WTC11 (cell line): Measurements from ENCODE around the gene FAM117B. TPM values are rescaled to one million over a fixed set of nuclear protein-coding genes. Genes with fewer than 3 reads are reported as not detected.

Experiments used
- ATAC-seq: fragments of 200-7000 bp; cut with Tn5 transposase; 2 replicates; pipeline ENCODE4 v1.10.0; 2021; ENCODE audit warnings: mild to moderate bottlenecking, moderate library complexity
- CTCF ChIA-PET: fragments of 300-600 bp; sonication (Branson Sonifier 250); formaldehyde crosslinking; loops from one replicate; lab custom pipeline; 2021; ENCODE audit warnings: antibody characterized with exemption; lab: Charles Lee
- POLR2A ChIA-PET: fragments of 350-600 bp; sonication (Branson Sonifier 250); formaldehyde crosslinking; loops from one replicate; lab custom pipeline; 2021; ENCODE audit warnings: antibody characterized with exemption; lab: Charles Lee
- DNase-seq: peaks from one replicate; pipeline ENCODE4 v3.0.0; 2021; ENCODE audit warnings: low spot score
- H3K27ac Mint-ChIP-seq: 2 replicates; pipeline ENCODE4 v1.8.0; 2021; ENCODE audit warnings: mixed read lengths
- H3K27me3 Mint-ChIP-seq: 2 replicates; pipeline ENCODE4 v1.8.0; 2021; ENCODE audit warnings: low read depth, mild to moderate bottlenecking, moderate library complexity, mixed read lengths
- H3K36me3 Mint-ChIP-seq: 2 replicates; pipeline ENCODE4 v1.8.0; 2021; ENCODE audit warnings: mixed read lengths
- H3K4me1 Mint-ChIP-seq: 2 replicates; pipeline ENCODE4 v1.8.0; 2022; ENCODE audit warnings: mixed read lengths
- H3K4me3 Mint-ChIP-seq: 2 replicates; pipeline ENCODE4 v1.8.0; 2021; ENCODE audit warnings: mild to moderate bottlenecking, moderate library complexity, mixed read lengths
- H3K9me3 Mint-ChIP-seq: 2 replicates; pipeline ENCODE4 v1.8.0; 2021; ENCODE audit warnings: mixed read lengths
- ATF1 ChIP-seq: sonication (generic); formaldehyde crosslinking; IDR thresholded peaks from 2 replicates; pipeline ENCODE4 v1.8.1; 2023; ENCODE audit warnings: mild to moderate bottlenecking, moderate library complexity, missing genetic modification reagents
- CDX4 ChIP-seq: fragments of 250-450 bp; sonication (Bioruptor Pico); IDR thresholded peaks from 2 replicates; pipeline ENCODE4 v1.9.0; 2021; ENCODE audit warnings: moderate library complexity, mild to moderate bottlenecking, inconsistent platforms, borderline replicate concordance
- E2F1 ChIP-seq: sonication (generic); formaldehyde crosslinking; IDR thresholded peaks from 2 replicates; pipeline ENCODE4 v1.8.0; 2022; ENCODE audit warnings: mild to moderate bottlenecking, missing genetic modification reagents
- E2F4 ChIP-seq: sonication (generic); formaldehyde crosslinking; IDR thresholded peaks from 2 replicates; pipeline ENCODE4 v1.8.1; 2022; ENCODE audit warnings: low read depth, mild to moderate bottlenecking, moderate library complexity, missing genetic modification reagents, borderline replicate concordance
- E2F5 ChIP-seq: sonication (generic); formaldehyde crosslinking; IDR thresholded peaks from 2 replicates; pipeline ENCODE4 v1.8.1; 2022; ENCODE audit warnings: mild to moderate bottlenecking, moderate library complexity, missing genetic modification reagents
- ELF4 ChIP-seq: sonication (generic); formaldehyde crosslinking; IDR thresholded peaks from 2 replicates; pipeline ENCODE4 v1.8.1; 2022; ENCODE audit warnings: low read depth, mild to moderate bottlenecking, moderate library complexity, missing genetic modification reagents
- ESRRA ChIP-seq: sonication (generic); formaldehyde crosslinking; IDR thresholded peaks from 2 replicates; pipeline ENCODE4 v1.8.1; 2022; ENCODE audit warnings: mild to moderate bottlenecking, missing genetic modification reagents, borderline replicate concordance
- GTF2I ChIP-seq: fragments of 250-450 bp; sonication (Bioruptor Pico); conservative IDR thresholded peaks from 2 replicates; pipeline ENCODE4 v1.4.0; 2021; ENCODE audit warnings: mild to moderate bottlenecking
- HMGXB4 ChIP-seq: sonication (generic); formaldehyde crosslinking; IDR thresholded peaks from 2 replicates; pipeline ENCODE4 v1.8.1; 2023; ENCODE audit warnings: mild to moderate bottlenecking, moderate library complexity, missing genetic modification reagents
- MXD4 ChIP-seq: fragments of 250-450 bp; sonication (Bioruptor Pico); IDR thresholded peaks from 2 replicates; pipeline ENCODE4 v1.8.0; 2021; ENCODE audit warnings: mild to moderate bottlenecking, moderate library complexity, borderline replicate concordance
- MYBL2 ChIP-seq: sonication (generic); formaldehyde crosslinking; IDR thresholded peaks from 2 replicates; pipeline ENCODE4 v1.8.1; 2023; ENCODE audit warnings: mild to moderate bottlenecking, moderate library complexity, missing genetic modification reagents
- OVOL2 ChIP-seq: fragments of 250-450 bp; sonication (Bioruptor Pico); IDR thresholded peaks from 2 replicates; pipeline ENCODE4 v1.9.0; 2021; ENCODE audit warnings: mild to moderate bottlenecking, borderline replicate concordance
- PRDM15 ChIP-seq: sonication (generic); formaldehyde crosslinking; IDR thresholded peaks from 2 replicates; pipeline ENCODE4 v1.8.0; 2022; ENCODE audit warnings: missing genetic modification reagents
- PRRX2 ChIP-seq: fragments of 250-450 bp; sonication (Bioruptor Pico); IDR thresholded peaks from 2 replicates; pipeline ENCODE4 v1.8.0; 2021; ENCODE audit warnings: mild to moderate bottlenecking
- SMAD3 ChIP-seq: sonication (generic); formaldehyde crosslinking; IDR thresholded peaks from 2 replicates; pipeline ENCODE4 v1.8.0; 2022; ENCODE audit warnings: missing genetic modification reagents, mild to moderate bottlenecking, borderline replicate concordance
- TCF7 ChIP-seq: sonication (generic); formaldehyde crosslinking; IDR thresholded peaks from 2 replicates; pipeline ENCODE4 v1.8.0; 2022; ENCODE audit warnings: mild to moderate bottlenecking, low read depth, missing genetic modification reagents, moderate library complexity
- TEAD4 ChIP-seq: sonication (generic); formaldehyde crosslinking; IDR thresholded peaks from 2 replicates; pipeline ENCODE4 v1.8.0; 2022; ENCODE audit warnings: mild to moderate bottlenecking, missing genetic modification reagents
- ZMAT4 ChIP-seq: fragments of 250-450 bp; sonication (Bioruptor Pico); IDR thresholded peaks from 2 replicates; pipeline ENCODE4 v1.9.0; 2021; ENCODE audit warnings: mild to moderate bottlenecking
- ZNF138 ChIP-seq: sonication (generic); formaldehyde crosslinking; conservative IDR thresholded peaks from 2 replicates; pipeline ENCODE4 v1.8.1; 2022; ENCODE audit warnings: mild to moderate bottlenecking, moderate library complexity, missing genetic modification reagents
- ZNF396 ChIP-seq: fragments of 250-450 bp; sonication (Bioruptor Pico); IDR thresholded peaks from 2 replicates; pipeline ENCODE4 v1.8.0; 2021; ENCODE audit warnings: mild to moderate bottlenecking, moderate library complexity, borderline replicate concordance
- ZNF416 ChIP-seq: fragments of 250-450 bp; sonication (Bioruptor Pico); IDR thresholded peaks from 2 replicates; pipeline ENCODE4 v1.9.0; 2021; ENCODE audit warnings: mild to moderate bottlenecking, inconsistent platforms
- ZNF425 ChIP-seq: fragments of 250-450 bp; sonication (Bioruptor Pico); conservative IDR thresholded peaks from 2 replicates; pipeline ENCODE4 v1.9.0; 2021; ENCODE audit warnings: mild to moderate bottlenecking
- total RNA-seq: library from RNA; stranded (reverse); gene quantifications from 3 replicates; pipeline ENCODE4 v1.2.3, GENCODE V29; 2021

FAM117B gene
- total RNA-seq, 1 experiment from 2014 or later, result 18.1 TPM

- no peak for TF ChIP-seq E2F1 (CRISPR knock-in tag)
- no peak for TF ChIP-seq PRRX2 (CRISPR knock-in tag)
These were observed 45.2 kb downstream of the FAM117B start (continued) for GRCh38 chr2:202679980-202680379.

GRCh38 chr2:202680512-202680911 is 45.7 kb downstream of the FAM117B start:
- no peak for DNase-seq
- Mint-ChIP-seq H3K27ac (no peak overlapping the region), H3K27me3 (no peaks in the 10 kb centered on the region), H3K9me3 (no peaks in the 10 kb centered on the region), H3K4me3 (no peak overlapping the region), H3K4me1 (peaks cover 24% of the 10 kb centered on the region), H3K36me3 (0 out of 2 replicates have a peak, but pooled peaks cover 2% of the 10 kb centered on the region)
- ATAC-seq, result no peak
- TF ChIP-seq ELF4 (CRISPR knock-in tag) (no peak), MYBL2 (CRISPR knock-in tag) (no peak), ZNF425 (CRISPR knock-in tag) (no peak), E2F4 (CRISPR knock-in tag) (no peak), ZNF138 (no peak), ZNF396 (no peak), TEAD4 (no peak), ZMAT4 (no peak), GTF2I (no peak)
- ChIA-PET CTCF (no interaction called here), POLR2A (no interaction called here)

GRCh38 chr2:202681688-202682205 is 47.0 kb downstream of the FAM117B start:
- Mint-ChIP-seq H3K36me3 (0 out of 2 replicates have a peak, but pooled peaks cover 2% of the 10 kb centered on the region), H3K27me3 (no peaks in the 10 kb centered on the region), H3K27ac (no peak overlapping the region), H3K9me3 (no peaks in the 10 kb centered on the region), H3K4me1 (peaks cover 34% of the 10 kb centered on the region), H3K4me3 (peak overlapping the region; percentile 24; the same call in 1 of the 2 replicates)
- ChIA-PET CTCF (interaction anchor here (1.3 kb wide), 1 partner anchor 93 kb away, joined by 4 read pairs; no protein-coding TSS in a partner anchor), POLR2A (no interaction called here)
- no peak for DNase-seq
- ATAC-seq, result peak; percentile 25
- TF ChIP-seq ATF1, result no peak
- no peak for TF ChIP-seq E2F5 (CRISPR knock-in tag)
- no peak for TF ChIP-seq OVOL2 (CRISPR knock-in tag)
- TF ChIP-seq MXD4 (CRISPR knock-in tag), result no peak
- TF ChIP-seq ZNF416, result no peak
- no peak for TF ChIP-seq CDX4 (CRISPR knock-in tag)
- TF ChIP-seq HMGXB4 (CRISPR knock-in tag), result no peak
- TF ChIP-seq MYBL2 (CRISPR knock-in tag), result no peak
- TF ChIP-seq TCF7 (CRISPR knock-in tag), result no peak
- TF ChIP-seq SMAD3 (CRISPR knock-in tag), result no peak
- no peak for TF ChIP-seq PRDM15 (CRISPR knock-in tag)
- no peak for TF ChIP-seq ESRRA
